Thoracic aorta (tissue), 2 donors: ENCODE data around the gene PFKFB4. TPM values are rescaled to one million over a fixed set of nuclear protein-coding genes. Genes with fewer than 3 reads are reported as not detected.
A peak's percentile ranks its signal among the peaks of the same experiment; 100 is the strongest.

Experiments used
- ATAC-seq: fragments of 150-250 bp; one replicate; pipeline ENCODE4 v1.8.0; 2017; ENCODE audit warnings: low read depth; ENCODE audit not compliant: insufficient number of reproducible peaks, low FRiP score
- DNase-seq: peaks from one replicate; pipeline ENCODE4 v3.0.0-alpha.2; 2020; ENCODE audit warnings: low spot score
- H3K27ac ChIP-seq, 2 donors: fragments of 200-600 bp; sonication (generic); 1 replicate in 1 of 2; 2 replicates in 1 of 2; pipeline ENCODE4 v1.5.1; 2016; ENCODE audit warnings: mild to moderate bottlenecking in 2 of 2, moderate library complexity in 2 of 2
- H3K27me3 ChIP-seq: fragments of 200-600 bp; sonication (generic); replicated peaks from 2 replicates; pipeline ENCODE4 v1.6.0; 2016; ENCODE audit warnings: mild to moderate bottlenecking; ENCODE audit not compliant: insufficient read depth
- H3K36me3 ChIP-seq: fragments of 200-600 bp; sonication (generic); one replicate; pipeline ENCODE4 v1.5.1; 2016
- H3K4me1 ChIP-seq, 2 donors: fragments of 200-600 bp; sonication (generic); 1 replicate in 1 of 2; 2 replicates in 1 of 2; pipeline versions ENCODE4 v1.5.1 to v1.6.0; 2016; ENCODE audit warnings: low read depth in 2 of 2, mild to moderate bottlenecking in 1 of 2; ENCODE audit not compliant: control insufficient read depth in 1 of 2
- H3K4me3 ChIP-seq: fragments of 200-600 bp; sonication (generic); 2 replicates; pipeline ENCODE4 v1.5.1; 2016; ENCODE audit warnings: mild to moderate bottlenecking
- H3K9me3 ChIP-seq: fragments of 200-600 bp; sonication (generic); 2 replicates; pipeline ENCODE4 v1.5.1; 2016
- CTCF ChIP-seq: fragments of 200-600 bp; sonication (generic); IDR thresholded peaks from one replicate; pipeline ENCODE4 v1.5.1; 2019; ENCODE audit warnings: antibody characterized with exemption
- total RNA-seq, 2 donors: library from RNA; depleted of rRNA; stranded (reverse); fragments of >200 nt; gene quantifications; one replicate each; pipeline versions ENCODE4 v1.1.0 to v1.2.3, GENCODE V29; 2016

Gene PFKFB4
- total RNA-seq = 1 to 10 TPM; 3.7 to 8.5 TPM

DNA sequence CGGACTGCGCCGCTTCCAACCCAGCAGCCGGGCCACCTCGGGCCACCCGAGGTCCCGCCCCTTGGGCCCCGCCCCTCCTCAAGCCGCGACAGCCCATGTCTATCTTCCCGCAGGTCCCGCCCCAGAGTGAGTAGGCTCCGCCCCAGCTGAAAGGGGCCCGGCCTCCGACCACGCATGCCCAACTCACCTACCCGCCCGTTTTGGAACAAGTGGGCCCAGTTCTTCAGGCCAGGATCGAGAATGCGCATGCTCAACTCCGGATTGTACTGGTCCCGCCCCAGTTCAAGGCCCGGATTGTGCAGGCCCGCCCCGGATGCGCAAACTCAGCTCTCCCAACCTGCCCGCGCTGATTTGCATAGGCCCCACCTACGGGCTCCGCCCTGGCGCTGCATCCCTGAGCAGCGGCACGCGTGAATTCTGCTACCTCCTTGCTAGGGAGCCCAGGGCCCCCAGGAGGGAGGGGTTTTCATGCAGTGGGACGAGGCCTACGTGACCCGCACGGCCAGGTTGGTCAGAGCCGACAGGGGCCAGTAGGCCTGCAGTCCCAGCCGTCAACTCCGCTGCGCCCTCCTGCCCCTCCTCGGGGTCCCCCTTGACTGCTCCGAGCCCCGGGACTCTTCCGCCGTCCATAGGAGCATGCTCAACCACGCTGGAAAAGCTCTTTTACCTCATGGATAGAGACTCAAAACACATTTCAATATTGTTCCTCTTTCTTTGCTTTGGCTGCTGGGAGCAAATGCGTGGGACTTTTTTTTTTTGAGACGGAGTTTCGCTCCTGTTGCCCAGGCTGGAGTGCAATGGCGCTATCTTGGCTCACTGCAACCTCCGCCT is at the start of gene PFKFB4:
TSS of gene PFKFB4 (minus strand) at position 8 of the 831 bp plus-strand sequence. CDS start 26 bp downstream, outside the sequence.
- Histone ChIP-seq H3K4me1 (peaks cover 28 to 55% of the 10 kb centered on the region in 2 donors), H3K9me3 (no peaks in the 10 kb centered on the region), H3K36me3 (no peaks in the 10 kb centered on the region), H3K4me3 (peak within 1 kb of the TSS; percentile 94), H3K27ac (peak within 1 kb of the TSS; percentile 37 to 76), H3K27me3 (no peaks in the 10 kb centered on the region)
- DNase-seq (peak; percentile 97), ATAC-seq (peak; percentile 91)
- no peak for TF ChIP-seq CTCF

- Histone ChIP-seq H3K4me3 (no peak overlapping the region), H3K27ac (peak overlapping the region in 1 of 2 donors; percentile 39), H3K9me3 (no peaks in the 10 kb centered on the region), H3K4me1 (peaks cover 18 to 47% of the 10 kb centered on the region in 2 donors), H3K27me3 (no peaks in the 10 kb centered on the region), H3K36me3 (peaks cover 57% of the 10 kb centered on the region)
- TF ChIP-seq CTCF = no peak
- DNase-seq (no peak), ATAC-seq (no peak)
Measured at GRCh38 chr3:48601622-48601994, 45.0 kb upstream of the PFKFB4 start.

DNA sequence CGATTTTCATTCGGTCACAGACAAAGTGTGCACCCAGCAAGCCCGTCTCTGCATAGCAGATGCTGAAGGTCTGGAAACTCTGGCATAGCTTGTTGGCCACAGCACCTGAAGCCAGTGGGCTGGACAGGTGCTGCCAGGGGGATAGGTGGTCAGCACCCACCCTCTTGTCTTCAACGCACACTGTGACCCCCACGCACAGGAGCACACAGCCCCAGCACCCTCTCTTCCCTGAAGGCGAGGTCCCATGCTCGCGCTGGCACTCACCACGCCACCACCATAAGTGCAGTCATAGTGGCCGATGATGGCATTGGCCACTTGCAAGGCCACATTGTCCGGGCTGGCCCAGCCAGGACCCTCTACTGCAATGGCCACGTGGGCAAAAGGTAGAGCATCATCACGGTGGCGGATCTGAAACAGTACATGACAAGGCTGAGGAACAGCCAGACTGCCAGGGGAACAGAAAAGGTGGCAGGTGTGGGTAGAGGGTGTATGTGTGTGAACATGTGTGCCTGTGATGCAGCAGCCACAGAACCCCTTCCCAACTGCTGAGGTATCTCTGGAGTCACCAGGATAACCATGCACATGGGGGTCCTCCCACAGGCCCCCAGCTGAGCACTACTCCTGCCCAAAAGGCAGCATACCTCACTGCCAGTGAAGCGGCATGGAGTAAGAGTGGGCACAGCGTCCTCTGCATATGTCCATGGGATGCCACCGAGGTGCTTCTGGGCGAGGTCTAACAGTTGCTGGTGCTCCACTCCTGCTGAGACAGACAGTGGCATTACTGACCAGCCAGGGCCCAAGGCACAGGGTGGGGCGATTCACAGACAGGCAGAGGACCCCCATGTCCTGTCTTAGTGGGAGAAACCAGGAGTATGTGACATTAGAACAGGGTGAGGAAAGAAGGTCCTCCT is 44.4 kb upstream of the PFKFB4 start:
- peaks cover 18 to 53% of the 10 kb centered on the region in 2 donors for H3K4me1 ChIP-seq
- TF ChIP-seq CTCF = no peak
- H3K9me3 ChIP-seq = no peaks in the 10 kb centered on the region
- H3K27me3 ChIP-seq = no peaks in the 10 kb centered on the region
- peak overlapping the region in 1 of 2 donors; percentile 39 for H3K27ac ChIP-seq
- ATAC-seq (no peak), DNase-seq (no peak)
- peaks cover 57% of the 10 kb centered on the region for H3K36me3 ChIP-seq
- no peak overlapping the region for H3K4me3 ChIP-seq

DNA sequence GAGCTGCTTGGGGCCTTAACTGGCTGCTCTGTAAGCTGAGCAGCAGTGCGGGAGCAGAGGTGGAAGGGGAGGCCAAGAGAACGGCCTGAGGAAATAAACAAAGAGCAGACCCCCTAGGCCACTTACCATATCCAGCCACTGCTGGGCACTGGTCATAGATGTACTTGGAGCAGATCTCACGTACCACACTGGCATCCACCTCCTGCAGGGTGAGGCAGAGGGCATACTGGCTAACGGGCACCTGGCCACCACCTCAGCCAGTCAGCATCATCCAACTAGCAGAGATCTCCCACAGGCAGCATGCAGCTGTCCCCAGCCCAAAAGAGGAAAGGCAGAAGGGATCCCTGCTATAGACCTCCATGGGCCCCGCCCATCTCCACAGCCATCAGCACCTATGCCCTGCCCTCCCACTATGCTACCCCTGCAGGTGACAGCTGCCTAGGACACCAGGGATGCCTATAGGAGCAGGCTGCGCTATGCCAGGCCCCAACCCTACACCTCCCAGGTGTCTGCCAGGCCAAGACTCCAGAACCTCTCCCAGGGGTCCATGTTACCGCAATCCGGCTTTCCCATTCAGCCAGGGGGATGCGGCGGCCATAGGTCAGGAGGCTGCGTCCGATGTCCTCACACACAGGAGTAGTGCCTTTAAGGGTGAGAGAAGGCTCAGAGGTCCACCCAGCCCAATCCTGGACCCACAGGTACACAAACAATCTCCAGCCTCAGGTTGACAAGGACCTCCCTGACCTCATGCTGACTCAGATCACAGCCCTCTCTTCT is 43.1 kb upstream of the PFKFB4 start:
- peak overlapping the region; percentile 90 to 93 for H3K27ac ChIP-seq
- ATAC-seq = no peak
- no peaks in the 10 kb centered on the region for H3K9me3 ChIP-seq
- H3K4me1 ChIP-seq = peaks cover 29 to 64% of the 10 kb centered on the region in 2 donors
- H3K36me3 ChIP-seq = peaks cover 46% of the 10 kb centered on the region
- H3K27me3 ChIP-seq = no peaks in the 10 kb centered on the region
- no peak for DNase-seq
- no peak overlapping the region for H3K4me3 ChIP-seq
- TF ChIP-seq CTCF = no peak
